ENCODE results near the gene LRP1.

The LRP1 gene

DNA sequence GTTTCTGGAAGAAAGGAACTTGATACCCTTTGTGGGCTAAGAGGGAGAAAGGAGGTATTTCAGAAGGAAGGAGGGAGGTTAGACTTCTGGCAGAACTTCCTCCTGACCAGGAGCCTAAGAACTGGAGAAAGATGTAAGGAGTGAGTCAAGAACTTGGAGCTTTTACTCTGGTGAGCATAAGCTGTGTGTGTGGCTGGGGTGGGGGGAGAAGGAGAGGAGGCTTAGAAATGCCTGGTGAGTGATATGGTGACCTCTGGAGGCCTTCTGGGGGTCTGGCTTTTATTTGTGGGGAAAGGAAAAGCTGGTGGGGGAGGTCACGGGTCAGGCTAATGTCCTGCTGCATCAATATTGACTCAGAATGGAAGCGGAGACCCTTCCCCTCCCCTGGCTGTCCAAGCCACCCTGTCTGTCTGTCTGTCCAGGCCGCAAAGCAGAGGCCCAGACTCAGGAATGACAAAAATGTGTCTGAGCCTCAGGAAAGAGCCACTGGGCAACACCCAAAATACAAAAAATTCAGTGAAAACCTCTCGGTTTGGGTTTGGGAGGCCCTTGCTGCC is 4.8 kb downstream of the LRP1 start:
- Histone ChIP-seq H3K4me3 (peak overlapping the region; percentile 81), H3K27ac (peak overlapping the region; percentile 90 to 99)
- DNase-seq (ENCODE audit: low spot score), result no peak
- TF ChIP-seq, protein P1, sequence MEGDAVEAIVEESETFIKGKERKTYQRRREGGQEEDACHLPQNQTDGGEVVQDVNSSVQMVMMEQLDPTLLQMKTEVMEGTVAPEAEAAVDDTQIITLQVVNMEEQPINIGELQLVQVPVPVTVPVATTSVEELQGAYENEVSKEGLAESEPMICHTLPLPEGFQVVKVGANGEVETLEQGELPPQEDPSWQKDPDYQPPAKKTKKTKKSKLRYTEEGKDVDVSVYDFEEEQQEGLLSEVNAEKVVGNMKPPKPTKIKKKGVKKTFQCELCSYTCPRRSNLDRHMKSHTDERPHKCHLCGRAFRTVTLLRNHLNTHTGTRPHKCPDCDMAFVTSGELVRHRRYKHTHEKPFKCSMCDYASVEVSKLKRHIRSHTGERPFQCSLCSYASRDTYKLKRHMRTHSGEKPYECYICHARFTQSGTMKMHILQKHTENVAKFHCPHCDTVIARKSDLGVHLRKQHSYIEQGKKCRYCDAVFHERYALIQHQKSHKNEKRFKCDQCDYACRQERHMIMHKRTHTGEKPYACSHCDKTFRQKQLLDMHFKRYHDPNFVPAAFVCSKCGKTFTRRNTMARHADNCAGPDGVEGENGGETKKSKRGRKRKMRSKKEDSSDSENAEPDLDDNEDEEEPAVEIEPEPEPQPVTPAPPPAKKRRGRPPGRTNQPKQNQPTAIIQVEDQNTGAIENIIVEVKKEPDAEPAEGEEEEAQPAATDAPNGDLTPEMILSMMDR (IDR thresholded peaks at IDR 0.05), result no peak

DNA sequence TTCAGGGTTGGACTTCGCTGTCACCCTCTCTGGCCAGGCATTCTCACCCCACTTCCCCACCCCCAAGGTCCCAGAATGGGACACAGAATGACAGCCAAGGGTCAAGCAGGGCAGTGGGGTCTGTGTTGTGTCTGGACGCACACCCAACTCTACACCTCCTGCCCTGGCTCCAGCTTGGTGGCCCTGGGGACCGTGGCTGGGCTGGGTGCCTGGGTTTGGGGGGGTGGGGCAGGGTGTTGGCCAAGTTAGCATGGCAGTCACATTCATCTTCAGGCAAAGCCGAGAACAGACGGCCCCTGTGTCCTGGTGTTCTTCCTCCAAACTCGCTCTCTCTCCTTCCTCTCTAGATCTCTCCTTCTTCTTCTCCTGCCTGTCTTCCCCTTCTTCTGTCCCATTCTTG is 5.6 kb downstream of the LRP1 start:
- Histone ChIP-seq H3K27ac (peak overlapping the region; percentile 90 to 99), H3K4me3 (peak overlapping the region; percentile 81)
- DNase-seq (ENCODE audit: low spot score), result no peak
- TF ChIP-seq, protein P1 (IDR thresholded peaks at IDR 0.05), result no peak

DNA sequence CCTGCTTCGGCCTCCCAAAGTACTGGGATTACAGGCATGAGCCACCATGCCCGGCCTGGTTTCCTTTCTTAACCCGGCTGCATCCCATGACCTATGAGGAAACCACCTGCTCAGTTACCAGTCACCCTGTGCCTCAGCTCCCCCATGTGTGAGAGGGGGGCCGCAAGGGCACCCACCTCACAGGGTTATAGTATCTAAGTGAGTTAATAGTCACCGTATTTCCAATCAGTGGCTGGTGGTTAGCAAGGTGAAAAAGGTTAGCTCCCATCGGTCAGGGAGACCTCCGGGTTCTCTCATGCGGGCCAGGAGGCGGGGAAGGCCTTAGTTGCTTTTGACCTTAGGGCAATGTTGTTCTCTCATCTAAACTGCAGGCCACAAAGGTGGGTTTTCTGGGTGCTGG is 6.7 kb downstream of the LRP1 start:
- DNase-seq (ENCODE audit: low spot score), result no peak
- TF ChIP-seq, protein P1 (IDR thresholded peaks at IDR 0.05), result no peak
- H3K27ac ChIP-seq, result peak overlapping the region; percentile 90 to 99
- peak overlapping the region; percentile 63 for H3K4me3 ChIP-seq

DNA sequence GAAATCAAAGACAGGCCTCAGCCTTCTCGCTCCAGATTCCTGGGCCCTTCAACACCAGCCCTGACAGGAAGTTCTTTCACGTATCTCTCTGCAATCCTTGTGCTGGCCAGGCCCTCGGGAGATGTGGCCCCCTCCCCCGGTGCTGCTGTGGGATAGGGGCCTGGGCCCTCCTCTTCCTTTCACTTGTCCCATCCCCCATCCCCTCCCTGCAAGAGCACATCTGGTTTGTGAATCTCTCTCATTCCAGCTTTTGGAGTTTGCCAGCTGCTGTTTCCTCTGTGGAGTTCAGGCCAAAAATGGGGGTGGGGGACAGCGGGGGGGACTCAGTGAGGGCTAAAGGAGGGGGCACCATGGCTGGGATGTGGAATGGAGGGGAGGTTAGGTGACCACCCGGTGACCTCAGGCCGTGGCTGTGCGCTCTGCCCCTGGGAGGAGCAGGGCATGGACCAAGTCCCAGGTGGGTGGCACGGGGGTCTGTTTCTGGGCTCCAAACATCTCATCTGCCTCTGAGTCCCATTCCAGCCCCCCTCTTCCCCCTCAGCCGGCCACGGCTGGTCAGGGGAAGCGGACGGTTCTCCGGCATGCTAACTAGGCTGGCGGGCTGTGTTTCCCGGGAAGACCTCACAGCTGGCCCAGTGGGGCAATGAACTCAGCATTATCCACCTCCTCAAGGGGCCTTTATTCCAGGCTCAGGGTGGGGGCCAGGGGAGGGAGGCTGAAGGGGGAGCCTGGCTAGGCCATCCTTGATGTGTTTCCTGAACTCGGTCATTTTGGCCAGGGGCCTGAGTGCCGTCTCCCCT is 7.4 kb downstream of the LRP1 start:
- peak overlapping the region; percentile 90 to 99 for H3K27ac ChIP-seq
- TF ChIP-seq, protein P1 (IDR thresholded peaks at IDR 0.05), result no peak
- no peak for DNase-seq (ENCODE audit: low spot score)
- H3K4me3 ChIP-seq, result peak overlapping the region; percentile 63

DNA sequence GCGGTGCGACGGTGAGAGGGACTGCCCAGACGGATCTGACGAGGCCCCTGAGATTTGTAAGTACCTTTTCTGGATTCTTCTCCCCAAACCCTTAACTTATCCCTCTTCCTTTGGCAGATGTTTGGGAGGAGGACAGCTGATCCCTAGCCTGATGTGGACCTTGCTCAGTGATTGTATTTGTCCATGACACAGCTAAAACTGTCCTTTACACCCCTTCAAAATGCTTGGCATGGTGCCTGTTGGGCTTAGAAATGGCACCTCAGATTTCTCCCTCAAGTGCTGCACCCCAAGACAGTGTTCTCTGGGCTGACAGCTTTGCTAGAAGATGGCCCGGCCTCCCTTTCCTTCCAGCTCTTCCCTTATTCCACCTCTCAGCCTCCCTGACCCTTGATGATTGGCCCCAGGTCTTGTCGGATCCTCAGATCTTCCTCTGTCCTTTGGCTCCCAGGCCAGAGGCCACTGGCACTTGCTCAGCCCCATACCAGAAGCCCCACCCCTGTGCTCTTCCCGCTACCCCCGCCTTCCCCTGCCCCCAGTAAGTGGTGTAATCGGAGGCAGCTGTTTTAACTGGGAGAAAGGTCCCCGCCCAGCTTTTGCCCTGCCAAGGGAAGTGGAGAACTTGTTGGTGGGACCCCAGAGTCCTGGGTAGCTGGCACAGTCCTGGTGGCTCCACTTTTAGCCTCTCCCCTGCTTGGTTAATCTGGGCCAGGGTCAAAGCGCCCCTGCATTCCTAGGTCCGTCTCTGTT is 10.4 kb downstream of the LRP1 start:
- Histone ChIP-seq H3K27ac (peak overlapping the region in 1 of 2 donors; percentile 99), H3K4me3 (no peak overlapping the region)
- no peak for DNase-seq (ENCODE audit: low spot score)
- TF ChIP-seq, protein P1 (IDR thresholded peaks at IDR 0.05), result no peak

DNA sequence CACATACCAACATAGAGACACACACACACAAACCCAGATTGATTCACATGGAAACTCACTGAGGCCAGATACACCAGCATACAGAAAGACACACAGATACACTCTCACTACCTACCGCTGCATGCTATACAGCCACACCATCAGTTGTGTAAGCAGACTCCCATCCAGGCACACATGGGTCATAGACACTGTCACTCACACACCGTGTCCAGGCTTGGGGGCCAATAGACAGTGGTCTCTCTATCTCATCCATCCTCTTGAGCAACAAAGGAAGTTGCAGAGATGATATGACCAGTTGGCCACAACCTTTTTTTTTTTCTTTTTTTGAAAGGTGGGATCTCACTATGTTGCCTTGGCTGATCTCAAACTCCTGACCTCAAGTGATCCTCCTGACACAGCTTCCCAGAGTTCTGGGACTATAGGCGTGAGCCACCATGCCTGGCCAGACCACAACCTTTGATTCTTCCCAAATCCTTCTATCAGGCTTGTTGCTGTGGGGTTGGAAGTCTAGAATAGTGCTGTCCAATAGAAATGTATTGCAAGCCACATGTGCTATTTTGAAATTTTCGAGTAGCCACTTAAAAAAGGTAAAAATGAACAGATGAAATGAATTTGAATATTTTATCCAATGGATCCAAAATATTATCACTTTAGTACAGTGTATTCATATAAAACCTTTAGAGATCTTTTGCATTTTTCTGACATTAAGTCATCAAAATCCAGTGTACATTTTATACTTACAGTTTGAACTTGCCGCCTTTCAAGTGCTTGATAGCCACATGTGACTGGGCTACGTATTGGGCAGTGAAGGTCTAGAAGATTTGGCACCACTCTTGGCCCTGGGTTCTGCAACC is 11.7 kb downstream of the LRP1 start:
- no peak for DNase-seq (ENCODE audit: low spot score)
- H3K27ac ChIP-seq, result peak overlapping the region in 1 of 2 donors; percentile 99
- H3K4me3 ChIP-seq, result no peak overlapping the region
- TF ChIP-seq, protein P1 (IDR thresholded peaks at IDR 0.05), result no peak

Data from coronary artery (tissue), 2 donors.